ENCODE results near the gene CHN1. TPM values are rescaled to one million over a fixed set of nuclear protein-coding genes. Genes with fewer than 3 reads are reported as not detected.

The CHN1 gene
- total and polyA plus RNA-seq, 2 of the 8 experiments (the other 6 are each of a cell fraction or from before 2014, with no cell fraction given), result 54.0 to 65.7 TPM

DNA sequence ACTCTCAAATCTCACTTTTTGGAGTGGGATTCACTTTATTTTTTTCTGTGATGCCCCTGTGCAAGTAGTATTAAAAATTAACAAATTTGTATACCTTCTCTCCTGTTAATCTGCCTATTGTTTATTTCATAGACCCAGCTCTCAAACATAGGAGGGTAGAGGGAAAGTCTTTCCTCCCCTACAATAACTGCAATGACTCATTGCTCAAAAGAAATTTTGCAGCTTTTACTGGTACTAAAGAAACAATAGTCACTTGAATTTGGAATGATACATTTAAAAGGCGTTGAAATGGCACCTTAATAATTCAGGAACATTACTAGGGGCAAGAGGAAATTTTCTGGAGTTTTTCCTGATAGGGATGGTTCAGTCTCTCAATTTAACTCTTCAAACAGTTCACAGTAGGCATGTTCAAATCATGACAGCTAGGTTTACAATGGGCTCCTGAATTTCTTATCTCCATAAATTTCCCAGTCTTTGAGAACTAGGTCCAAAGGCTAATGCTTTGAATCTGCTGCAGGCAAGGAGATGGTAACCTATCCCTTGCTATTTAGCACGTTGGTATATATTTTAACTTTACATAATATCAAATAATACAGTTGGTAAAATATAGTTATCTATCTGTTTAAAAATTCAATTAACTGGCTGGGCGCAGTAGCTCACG lies 88.8 kb downstream of the CHN1 start:
- Histone ChIP-seq H3K27ac (ENCODE audit: low read depth, low read length) (no peak overlapping the region), H4K5ac (ENCODE audit: insufficient read length, low read depth, low read length) (no peak overlapping the region), H3K4ac (replicated peaks; ENCODE audit: insufficient read length, low read depth, low read length) (no peak overlapping the region), H3K27me3 (replicated peaks in 1 of 4; ENCODE audit: control insufficient read depth in 3 of 4, extremely low read depth in 1 of 4, insufficient read depth in 3 of 4, low read length in 3 of 4) (no peaks in the 10 kb centered on the region), H3K23me2 (ENCODE audit: low read depth, low read length) (no peaks in the 10 kb centered on the region), H3K18ac (ENCODE audit: extremely low read depth, low read length) (no peak overlapping the region), H3K4me3 (ENCODE audit: extremely low read depth in 1 of 4, insufficient read depth in 2 of 4, low read depth in 3 of 4, low read length in 4 of 4) (no peak overlapping the region), H4K20me1 (replicated peaks in 1 of 2; ENCODE audit: control insufficient read depth in 1 of 2, insufficient read depth in 2 of 2, low read length in 2 of 2) (no peaks in the 10 kb centered on the region), H2AFZ (ENCODE audit: low read length) (no peak overlapping the region), H3K23ac (ENCODE audit: insufficient read length) (no peak overlapping the region), H3K4me2 (ENCODE audit: insufficient read depth in 1 of 2, low read depth in 2 of 2, low read length in 2 of 2) (no peak overlapping the region), H2BK12ac (ENCODE audit: low read depth, low read length) (no peak overlapping the region), H3K79me1 (ENCODE audit: low read depth, low read length) (no peaks in the 10 kb centered on the region), H3K4me1 (replicated peaks in 1 of 4; ENCODE audit: control insufficient read depth in 3 of 4, insufficient read depth in 4 of 4, low read length in 3 of 4) (peaks cover 0 to 5% (median 2%) of the 10 kb centered on the region in 4 experiments; a peak in 3 of 7 replicates), H2AK5ac (ENCODE audit: low read depth, low read length) (no peak overlapping the region), H4K8ac (ENCODE audit: extremely low read depth, insufficient read depth, low read length) (no peak overlapping the region), H3K36me3 (ENCODE audit: control insufficient read depth in 2 of 4, insufficient read depth in 4 of 4, low read length in 3 of 4) (peaks cover 0 to 32% (median 12%) of the 10 kb centered on the region in 4 experiments; a peak in 4 of 8 replicates), H3K79me2 (ENCODE audit: control insufficient read depth in 1 of 2, insufficient read depth in 2 of 2, low read length in 2 of 2) (no peaks in the 10 kb centered on the region), H3K14ac (ENCODE audit: insufficient read length) (no peak overlapping the region), H2BK5ac (ENCODE audit: low read depth, low read length) (no peak overlapping the region), H2BK120ac (replicated peaks; ENCODE audit: low read depth, low read length) (no peak overlapping the region), H3K9ac (replicated peaks in 1 of 4; ENCODE audit: extremely low read depth in 1 of 4, low read depth in 3 of 4, low read length in 3 of 4) (no peak overlapping the region), H2BK20ac (ENCODE audit: low read length) (no peak overlapping the region), H3K9me3 (ENCODE audit: insufficient read depth in 2 of 2, low read depth in 1 of 2, low read length in 1 of 2) (peaks cover 0 to 2% of the 10 kb centered on the region in 2 experiments; a peak in 2 of 4 replicates), H4K91ac (replicated peaks; ENCODE audit: insufficient read length, low read length) (no peak overlapping the region), H3K56ac (replicated peaks; ENCODE audit: insufficient read length, low read depth, low read length) (no peak overlapping the region), H2BK15ac (ENCODE audit: low read length) (no peak overlapping the region)
- DNase-seq (ENCODE audit: low read depth in 1 of 2, low spot score in 2 of 2) (no peak), FAIRE-seq (no peak)
- CTCF ChIA-PET (ENCODE audit: partially characterized antibody), result interaction anchor here (0.9 to 1.1 kb wide), 4 partner anchors 28 to 103 kb away, joined by 3 to 4 read pairs (median 3); no protein-coding TSS in a partner anchor
- POLR2A ChIA-PET (ENCODE audit: partially characterized antibody), result no interaction called here
- TF ChIP-seq PHF8 (conservative IDR thresholded peaks at IDR 0.05; ENCODE audit: low read depth, low read length) (no peak), GABPA (IDR thresholded peaks at IDR 0.05; ENCODE audit: borderline replicate concordance, insufficient read depth, low read length) (no peak), KDM5A (IDR thresholded peaks at IDR 0.05; ENCODE audit: low read length) (no peak), POLR2A (IDR thresholded peaks at IDR 0.05; ENCODE audit: control extremely low read depth in 1 of 2, low read depth in 2 of 2, low read length in 2 of 2) (no peak), TAF1 (IDR thresholded peaks at IDR 0.05; ENCODE audit: low read depth, low read length) (no peak)
- 92% methylated on average over 4 of the region's 4 CpGs; no CpG with 5 or more reads in 1 of the 2 experiments for WGBS, 2 experiments (ENCODE audit: extremely low coverage in 1 of 2, insufficient coverage in 1 of 2, insufficient read length in 1 of 2, insufficient replicate concordance in 2 of 2, low coverage in 1 of 2, low lambda C conversion rate in 2 of 2, missing lambda C conversion rate in 1 of 2)

Measured in H1 (cell line).